ENCODE measurements around the gene PI4KA.
"Not testable (repeated sequence)": the region's sequence is repeated elsewhere in the genome, so short reads cannot be mapped to it uniquely, and the experiment has no call there.

DNA sequence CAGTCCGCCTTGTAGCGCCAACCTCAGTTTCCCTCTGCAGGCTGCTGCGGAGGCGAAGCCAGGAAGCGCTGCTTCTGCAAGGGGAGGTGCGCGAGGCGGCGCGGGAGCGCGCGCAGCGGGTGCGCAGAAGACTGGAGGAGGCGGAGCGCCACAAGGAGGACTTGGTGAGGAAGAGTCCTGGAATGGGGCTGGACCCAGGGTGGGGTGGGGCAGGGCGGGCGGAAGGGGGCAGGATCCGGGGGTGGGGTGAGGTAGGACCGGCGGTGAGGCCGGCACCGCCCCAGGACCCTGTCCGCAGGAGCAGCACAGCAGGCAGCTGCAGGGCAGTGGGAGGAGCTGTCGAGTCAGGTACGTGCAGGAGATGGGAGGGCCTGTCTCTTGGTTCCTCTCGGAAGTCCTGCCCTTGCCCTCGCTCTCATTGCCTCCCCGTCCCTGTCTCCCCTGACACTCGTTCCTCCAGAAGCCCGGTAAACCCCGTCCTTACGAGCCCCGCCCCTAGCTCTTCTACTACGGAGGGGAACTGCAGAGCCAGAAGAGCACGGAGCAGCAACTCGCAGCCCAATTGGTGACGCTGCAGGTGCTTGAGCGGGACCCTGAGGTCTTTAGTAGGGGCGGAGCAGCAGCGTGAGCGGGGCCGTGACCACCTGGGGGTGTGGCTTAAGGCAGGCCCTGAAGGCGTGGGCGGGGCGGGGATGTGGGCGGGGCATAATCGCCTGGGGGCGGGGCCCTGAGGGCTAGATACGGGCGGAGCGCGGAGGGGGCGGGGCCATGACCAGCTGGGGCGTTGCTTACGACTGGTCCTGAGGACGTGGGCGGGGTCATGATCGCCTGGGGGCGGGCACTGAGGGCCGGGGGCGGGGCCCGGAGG is 155.8 kb downstream of the PI4KA start:
- TF ChIP-seq EZH2 (IDR thresholded peaks at IDR 0.05; ENCODE audit: borderline replicate concordance, low read depth, low read length, poor library complexity, severe bottlenecking) = not testable (repeated sequence)
- TF ChIP-seq, protein P1, sequence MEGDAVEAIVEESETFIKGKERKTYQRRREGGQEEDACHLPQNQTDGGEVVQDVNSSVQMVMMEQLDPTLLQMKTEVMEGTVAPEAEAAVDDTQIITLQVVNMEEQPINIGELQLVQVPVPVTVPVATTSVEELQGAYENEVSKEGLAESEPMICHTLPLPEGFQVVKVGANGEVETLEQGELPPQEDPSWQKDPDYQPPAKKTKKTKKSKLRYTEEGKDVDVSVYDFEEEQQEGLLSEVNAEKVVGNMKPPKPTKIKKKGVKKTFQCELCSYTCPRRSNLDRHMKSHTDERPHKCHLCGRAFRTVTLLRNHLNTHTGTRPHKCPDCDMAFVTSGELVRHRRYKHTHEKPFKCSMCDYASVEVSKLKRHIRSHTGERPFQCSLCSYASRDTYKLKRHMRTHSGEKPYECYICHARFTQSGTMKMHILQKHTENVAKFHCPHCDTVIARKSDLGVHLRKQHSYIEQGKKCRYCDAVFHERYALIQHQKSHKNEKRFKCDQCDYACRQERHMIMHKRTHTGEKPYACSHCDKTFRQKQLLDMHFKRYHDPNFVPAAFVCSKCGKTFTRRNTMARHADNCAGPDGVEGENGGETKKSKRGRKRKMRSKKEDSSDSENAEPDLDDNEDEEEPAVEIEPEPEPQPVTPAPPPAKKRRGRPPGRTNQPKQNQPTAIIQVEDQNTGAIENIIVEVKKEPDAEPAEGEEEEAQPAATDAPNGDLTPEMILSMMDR (conservative IDR thresholded peaks at IDR 0.05; ENCODE audit: low read depth, low read length) = not testable (repeated sequence)
